HepG2 (cell line): ENCODE measurements around the gene DNAJB2. TPM values are rescaled to one million over a fixed set of nuclear protein-coding genes. Genes with fewer than 3 reads are reported as not detected.
A peak's percentile ranks its signal among the peaks of the same experiment; 100 is the strongest.

Experiments
- CENPX ChIP-seq: sonication (generic); formaldehyde crosslinking; IDR thresholded peaks from 2 replicates; pipeline ENCODE4 v1.9.0; 2021; ENCODE audit warnings: mild to moderate bottlenecking, missing genetic modification reagents, moderate library complexity
- CREB3 ChIP-seq: sonication (generic); formaldehyde crosslinking; IDR thresholded peaks from 2 replicates; pipeline ENCODE4 v1.5.0; 2020; ENCODE audit warnings: missing genetic modification reagents
- CREBL2 ChIP-seq: sonication (generic); formaldehyde crosslinking; IDR thresholded peaks from 2 replicates; pipeline ENCODE4 v1.8.1; 2023; ENCODE audit warnings: missing genetic modification reagents, mild to moderate bottlenecking, borderline replicate concordance
- FUBP1 ChIP-seq: sonication (generic); formaldehyde crosslinking; IDR thresholded peaks from 2 replicates; pipeline ENCODE4 v1.5.1; 2020; ENCODE audit warnings: missing genetic modification reagents, mild to moderate bottlenecking, borderline replicate concordance
- IRF1 ChIP-seq: sonication (generic); formaldehyde crosslinking; IDR thresholded peaks from 2 replicates; pipeline ENCODE4 v1.4.0; 2020; ENCODE audit warnings: low read depth, mild to moderate bottlenecking, missing genetic modification reagents
- KLF6 ChIP-seq: IDR thresholded peaks from 2 replicates; pipeline ENCODE4 v1.8.0; 2016; ENCODE audit warnings: missing biosample characterization, missing genetic modification reagents
- MAF1 ChIP-seq: sonication (generic); formaldehyde crosslinking; IDR thresholded peaks from 2 replicates; pipeline ENCODE4 v1.5.0; 2020; ENCODE audit warnings: missing genetic modification reagents, borderline replicate concordance
- NCOA2 ChIP-seq: sonication (generic); formaldehyde crosslinking; IDR thresholded peaks from 2 replicates; pipeline ENCODE4 v1.8.0; 2022; ENCODE audit warnings: inconsistent platforms
- NFIB ChIP-seq: sonication (generic); formaldehyde crosslinking; IDR thresholded peaks from 2 replicates; pipeline ENCODE4 v1.9.0; 2021; ENCODE audit warnings: missing genetic modification reagents, mild to moderate bottlenecking, borderline replicate concordance
- PAF1 ChIP-seq: IDR thresholded peaks from 2 replicates; pipeline ENCODE4 v1.6.1; 2016; ENCODE audit warnings: missing genetic modification reagents, missing compliant biosample characterization
- SALL1 ChIP-seq: sonication (generic); formaldehyde crosslinking; IDR thresholded peaks from 2 replicates; pipeline ENCODE4 v1.8.0; 2022; ENCODE audit warnings: mild to moderate bottlenecking, missing genetic modification reagents
- TAF15 ChIP-seq: fragments of 200-400 bp; formaldehyde crosslinking; IDR thresholded peaks from one replicate; pipeline ENCODE4 v1.6.1; 2018; ENCODE audit warnings: mild to moderate bottlenecking, low read depth, low read length; ENCODE audit not compliant: poor library complexity, severe bottlenecking
- THAP7 ChIP-seq: sonication (generic); formaldehyde crosslinking; IDR thresholded peaks from 2 replicates; pipeline ENCODE4 v1.8.1; 2023; ENCODE audit warnings: mild to moderate bottlenecking, missing genetic modification reagents
- ZC3H13 ChIP-seq: sonication (generic); formaldehyde crosslinking; IDR thresholded peaks from 2 replicates; pipeline ENCODE4 v1.8.1; 2023; ENCODE audit warnings: mild to moderate bottlenecking, missing genetic modification reagents, moderate library complexity
- ZMAT3 ChIP-seq: sonication (generic); formaldehyde crosslinking; conservative IDR thresholded peaks from 2 replicates; pipeline ENCODE4 v1.7.0; 2021; ENCODE audit warnings: missing genetic modification reagents
- ZNF264 ChIP-seq: sonication (generic); formaldehyde crosslinking; IDR thresholded peaks from 2 replicates; pipeline ENCODE4 v1.4.0; 2020; ENCODE audit warnings: missing genetic modification reagents
- ZNF275 ChIP-seq: sonication (generic); formaldehyde crosslinking; IDR thresholded peaks from 2 replicates; pipeline ENCODE4 v1.8.0; 2022; ENCODE audit warnings: missing genetic modification reagents, mild to moderate bottlenecking, inconsistent platforms, borderline replicate concordance
- ZNF296 ChIP-seq: sonication (generic); formaldehyde crosslinking; conservative IDR thresholded peaks from 2 replicates; pipeline ENCODE4 v1.5.0; 2020; ENCODE audit warnings: mild to moderate bottlenecking, missing genetic modification reagents
- ZNF331 ChIP-seq: sonication (generic); formaldehyde crosslinking; IDR thresholded peaks from 2 replicates; pipeline ENCODE4 v1.4.0; 2020; ENCODE audit warnings: missing genetic modification reagents
- ZNF563 ChIP-seq: sonication (generic); formaldehyde crosslinking; IDR thresholded peaks from 2 replicates; pipeline ENCODE4 v1.8.0; 2022; ENCODE audit warnings: mild to moderate bottlenecking, moderate library complexity, missing genetic modification reagents
- ZNF577 ChIP-seq: sonication (generic); formaldehyde crosslinking; IDR thresholded peaks from 2 replicates; pipeline ENCODE4 v1.4.0; 2020; ENCODE audit warnings: mild to moderate bottlenecking, low read depth, missing genetic modification reagents, borderline replicate concordance
- polyA plus RNA-seq, 8 experiments: library from polyadenylated mRNA; depleted of rRNA in 3 of 8; stranded (reverse) in 7 of 8; unstranded in 1 of 8; fragments of >200 nt; fragmentation: Illumina TruSeq in 4 of 8; extraction: Trizol in 4 of 8; gene quantifications; 2 replicates each; pipeline versions ENCODE4 v1.2.1 to v1.2.3, GENCODE V29; 2011 to 2016; ENCODE audit warnings: low read depth in 4 of 8, missing spikeins in 1 of 8, mixed read lengths in 1 of 8; ENCODE audit not compliant: insufficient read depth in 1 of 8
- total RNA-seq, 5 experiments: library from RNA; depleted of rRNA; stranded (reverse); fragments of >200 nt; fragmentation: Illumina TruSeq; extraction: Trizol; gene quantifications; 2 replicates each; pipeline ENCODE4 v1.2.3, GENCODE V29; 2016; ENCODE audit warnings: low read depth in 1 of 5

The DNAJB2 gene
- total and polyA plus RNA-seq, 2 of the 13 experiments (the other 11 are each of a cell fraction or from before 2014, with no cell fraction given) = 21.3 to 31.1 TPM

GRCh38 chr2:219245899-219246230 lies 33.3 kb upstream of the DNAJB2 start (continued):
- peak; percentile 7; the same call in 1 of the 2 replicates for TF ChIP-seq THAP7
- TF ChIP-seq KLF6 (CRISPR knock-in tag) = no peak
- TF ChIP-seq SALL1 (CRISPR knock-in tag) = no peak
- no peak for TF ChIP-seq CENPX (CRISPR knock-in tag)
- no peak for TF ChIP-seq PAF1 (CRISPR knock-in tag)
- 0 out of 2 replicates have a peak, but pooled peaks have one; percentile 6 for TF ChIP-seq ZMAT3 (CRISPR knock-in tag)
- no peak for TF ChIP-seq ZNF563
- TF ChIP-seq NFIB (CRISPR knock-in tag) = no peak
- no peak for TF ChIP-seq FUBP1 (CRISPR knock-in tag)
- TF ChIP-seq ZC3H13 (CRISPR knock-in tag) = no peak
- TF ChIP-seq CREBL2 (CRISPR knock-in tag) = no peak
- TF ChIP-seq CREB3 (CRISPR knock-in tag) = 0 out of 2 replicates have a peak, but pooled peaks have one; percentile 26
- TF ChIP-seq IRF1 (CRISPR knock-in tag) = no peak
- no peak for TF ChIP-seq TAF15
- 0 out of 2 replicates have a peak, but pooled peaks have one; percentile 8 for TF ChIP-seq ZNF331 (CRISPR knock-in tag)
- TF ChIP-seq ZNF296 (CRISPR knock-in tag) = 0 out of 2 replicates have a peak, but pooled peaks have one; percentile 61
- TF ChIP-seq ZNF275 = no peak
- TF ChIP-seq MAF1 (CRISPR knock-in tag) = no peak
- no peak for TF ChIP-seq NCOA2 (CRISPR knock-in tag)
- no peak for TF ChIP-seq ZNF264 (CRISPR knock-in tag)
- no peak for TF ChIP-seq ZNF577 (CRISPR knock-in tag)
